ENCODE measurements around the gene TMX4. TPM values are rescaled to one million over a fixed set of nuclear protein-coding genes. Genes with fewer than 3 reads are reported as not detected.

The TMX4 gene, protein sequence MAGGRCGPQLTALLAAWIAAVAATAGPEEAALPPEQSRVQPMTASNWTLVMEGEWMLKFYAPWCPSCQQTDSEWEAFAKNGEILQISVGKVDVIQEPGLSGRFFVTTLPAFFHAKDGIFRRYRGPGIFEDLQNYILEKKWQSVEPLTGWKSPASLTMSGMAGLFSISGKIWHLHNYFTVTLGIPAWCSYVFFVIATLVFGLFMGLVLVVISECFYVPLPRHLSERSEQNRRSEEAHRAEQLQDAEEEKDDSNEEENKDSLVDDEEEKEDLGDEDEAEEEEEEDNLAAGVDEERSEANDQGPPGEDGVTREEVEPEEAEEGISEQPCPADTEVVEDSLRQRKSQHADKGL
- polyA plus RNA-seq (2013, experiment 1 of 2): 12.5 TPM
- 13.6 TPM for polyA plus RNA-seq (2013, experiment 2 of 2)

- Histone ChIP-seq H3K4me1 (ENCODE audit: control insufficient read depth, insufficient read depth, low read length, poor library complexity, severe bottlenecking) (peaks cover 13% of the 10 kb centered on the region), H3K4me3 (ENCODE audit: extremely low read depth, insufficient read depth, low read length, poor library complexity, severe bottlenecking) (peak within 1 kb of the TSS; percentile 64), H3K9me3 (ENCODE audit: control insufficient read depth, low read length) (no peaks in the 10 kb centered on the region), H3K36me3 (ENCODE audit: control insufficient read depth, insufficient read depth, low read length) (no peaks in the 10 kb centered on the region), H3K27ac (ENCODE audit: low read depth, low read length, severe bottlenecking) (peak within 1 kb of the TSS; percentile 93)
- WGBS, 2 experiments (ENCODE audit: insufficient coverage in 2 of 2): 0% methylated on average over 57 to 59 of the region's 83 CpGs
These were observed at the start of gene TMX4 for GRCh38 chr20:8019246-8019997. Gene TMX4 (minus strand): TSS chr20:8019761. CDS start chr20:8019613, 148 bp downstream.

DNA sequence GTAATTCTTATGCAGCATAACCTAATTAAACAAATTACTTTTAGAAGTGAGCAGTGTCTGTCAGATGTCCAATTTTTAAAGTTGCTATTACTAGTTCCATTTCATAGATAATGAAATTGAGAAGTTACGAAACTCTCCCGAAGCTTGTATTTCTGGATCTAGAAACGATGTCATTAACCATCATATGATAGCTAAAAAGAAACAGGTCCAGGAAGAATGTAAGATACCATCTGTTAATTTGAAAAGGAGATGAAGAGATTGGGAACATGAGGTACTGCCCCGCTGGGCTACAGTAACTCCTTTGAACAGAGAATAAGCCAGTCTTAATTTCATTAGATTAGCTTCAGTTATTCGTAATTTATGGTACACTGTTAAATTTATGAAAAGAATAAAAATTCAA lies 47.5 kb upstream of the TMX4 start:
- no peak overlapping the region for H3K4me3 ChIP-seq (ENCODE audit: extremely low read depth, insufficient read depth, low read length, poor library complexity, severe bottlenecking)

GRCh38 chr20:8066662-8067061 lies 47.1 kb upstream of the TMX4 start:
- 100% methylated on average over 1 of the region's 2 CpGs; no CpG with 5 or more reads in 1 of the 2 experiments for WGBS, 2 experiments (ENCODE audit: insufficient coverage in 2 of 2)
- H3K36me3 ChIP-seq (ENCODE audit: control insufficient read depth, insufficient read depth, low read length): no peaks in the 10 kb centered on the region
- H3K9me3 ChIP-seq (ENCODE audit: control insufficient read depth, low read length): no peaks in the 10 kb centered on the region
- peaks cover 8% of the 10 kb centered on the region for H3K4me1 ChIP-seq (ENCODE audit: control insufficient read depth, insufficient read depth, low read length, poor library complexity, severe bottlenecking)
- no peak overlapping the region for H3K27ac ChIP-seq (ENCODE audit: low read depth, low read length, severe bottlenecking)
- H3K4me3 ChIP-seq (ENCODE audit: extremely low read depth, insufficient read depth, low read length, poor library complexity, severe bottlenecking): no peak overlapping the region

More for the DNA sequence above, 47.5 kb upstream of the TMX4 start:
- H3K4me1 ChIP-seq (ENCODE audit: control insufficient read depth, insufficient read depth, low read length, poor library complexity, severe bottlenecking): peaks cover 8% of the 10 kb centered on the region
- no peaks in the 10 kb centered on the region for H3K36me3 ChIP-seq (ENCODE audit: control insufficient read depth, insufficient read depth, low read length)
- no CpG with 5 or more reads among the region's 5 CpGs for WGBS, 2 experiments (ENCODE audit: insufficient coverage in 2 of 2)
- H3K27ac ChIP-seq (ENCODE audit: low read depth, low read length, severe bottlenecking): no peak overlapping the region
- H3K9me3 ChIP-seq (ENCODE audit: control insufficient read depth, low read length): no peaks in the 10 kb centered on the region

DNA sequence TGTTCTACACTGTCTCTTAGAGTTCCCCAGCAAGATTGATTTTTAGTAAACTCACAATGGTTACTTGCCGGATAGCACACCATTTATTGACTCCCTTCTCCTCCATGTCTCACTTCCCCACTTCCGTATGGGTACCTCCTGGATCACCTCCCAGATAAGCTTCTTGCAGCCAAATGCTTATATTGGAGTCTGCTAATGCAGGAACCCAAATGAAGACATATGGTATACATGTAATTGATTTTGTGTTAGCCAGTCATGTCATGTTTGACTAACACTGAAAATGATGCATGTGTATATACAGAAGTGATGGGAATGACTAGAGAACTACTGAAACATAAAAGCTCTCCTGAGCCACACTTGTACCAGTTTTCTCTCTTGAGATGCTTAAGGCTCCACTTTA lies 46.1 kb upstream of the TMX4 start:
- Histone ChIP-seq H3K36me3 (ENCODE audit: control insufficient read depth, insufficient read depth, low read length) (no peaks in the 10 kb centered on the region), H3K27ac (ENCODE audit: low read depth, low read length, severe bottlenecking) (no peak overlapping the region), H3K4me1 (ENCODE audit: control insufficient read depth, insufficient read depth, low read length, poor library complexity, severe bottlenecking) (peaks cover 8% of the 10 kb centered on the region), H3K4me3 (ENCODE audit: extremely low read depth, insufficient read depth, low read length, poor library complexity, severe bottlenecking) (no peak overlapping the region), H3K9me3 (ENCODE audit: control insufficient read depth, low read length) (no peaks in the 10 kb centered on the region)
- WGBS, 2 experiments (ENCODE audit: insufficient coverage in 2 of 2): 100% methylated on average over 2 of the region's 2 CpGs; no CpG with 5 or more reads in 1 of the 2 experiments

- no peaks in the 10 kb centered on the region for H3K36me3 ChIP-seq (ENCODE audit: control insufficient read depth, insufficient read depth, low read length)
- H3K4me1 ChIP-seq (ENCODE audit: control insufficient read depth, insufficient read depth, low read length, poor library complexity, severe bottlenecking): peaks cover 8% of the 10 kb centered on the region
- H3K27ac ChIP-seq (ENCODE audit: low read depth, low read length, severe bottlenecking): no peak overlapping the region
- H3K9me3 ChIP-seq (ENCODE audit: control insufficient read depth, low read length): no peaks in the 10 kb centered on the region
- WGBS, 2 experiments (ENCODE audit: insufficient coverage in 2 of 2): 92 to 93% methylated on average over 3 of the region's 6 CpGs
- H3K4me3 ChIP-seq (ENCODE audit: extremely low read depth, insufficient read depth, low read length, poor library complexity, severe bottlenecking): no peak overlapping the region
These were observed 43.2 kb upstream of the TMX4 start for GRCh38 chr20:8062756-8063155.

DNA sequence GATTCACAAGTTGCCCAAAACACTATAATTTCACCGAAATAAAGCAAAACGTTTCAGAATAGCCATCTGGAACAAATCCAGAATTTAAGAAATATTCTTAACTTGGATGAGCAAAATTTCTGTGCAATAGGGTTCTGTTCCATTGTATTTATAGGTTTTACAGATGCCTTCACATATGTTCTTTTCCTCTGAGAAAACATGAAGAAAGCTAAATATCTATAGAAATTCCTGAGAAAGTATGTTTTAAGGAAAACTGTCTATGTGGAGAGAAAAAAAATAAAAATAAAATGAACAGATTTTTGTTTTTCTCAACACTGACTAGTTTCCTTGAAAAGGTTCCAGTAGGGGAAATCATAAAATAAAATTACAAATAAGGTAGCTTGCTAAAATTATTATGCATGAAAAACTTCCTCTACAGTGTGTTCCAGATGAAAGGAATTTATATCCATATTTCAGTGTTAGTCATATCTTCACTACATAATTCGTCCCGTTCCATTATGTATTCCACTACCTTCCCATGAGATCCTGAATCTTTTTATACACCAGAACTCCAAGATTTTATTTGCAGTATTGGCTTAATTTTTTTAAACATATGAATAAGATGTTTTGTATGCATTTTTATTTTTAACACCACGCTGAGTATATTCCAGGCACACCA lies 42.4 kb upstream of the TMX4 start:
- WGBS, 2 experiments (ENCODE audit: insufficient coverage in 2 of 2): no CpG with 5 or more reads among the region's 5 CpGs
- Histone ChIP-seq H3K9me3 (ENCODE audit: control insufficient read depth, low read length) (no peaks in the 10 kb centered on the region), H3K4me3 (ENCODE audit: extremely low read depth, insufficient read depth, low read length, poor library complexity, severe bottlenecking) (no peak overlapping the region)

DNA sequence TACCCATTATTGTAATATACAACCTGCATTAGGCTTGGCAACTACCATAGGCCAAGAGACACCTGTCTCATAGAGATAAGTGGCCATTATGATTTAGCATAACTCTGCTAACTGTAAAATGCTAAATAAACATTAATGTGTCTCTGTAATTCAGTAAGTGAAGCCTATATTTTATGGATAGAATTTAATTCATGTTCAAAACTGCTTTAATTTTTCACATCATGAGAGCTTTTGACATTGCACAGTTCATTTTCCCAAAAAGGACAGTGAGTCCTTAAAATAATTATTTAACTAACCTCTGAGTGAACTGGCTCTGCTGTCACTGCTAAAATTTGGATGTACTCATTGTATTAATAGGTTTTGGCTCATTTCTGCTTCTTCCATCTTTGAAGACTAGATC lies 41.4 kb upstream of the TMX4 start:
- Histone ChIP-seq H3K27ac (ENCODE audit: low read depth, low read length, severe bottlenecking) (no peak overlapping the region), H3K4me3 (ENCODE audit: extremely low read depth, insufficient read depth, low read length, poor library complexity, severe bottlenecking) (no peak overlapping the region), H3K4me1 (ENCODE audit: control insufficient read depth, insufficient read depth, low read length, poor library complexity, severe bottlenecking) (no peaks in the 10 kb centered on the region)

More for the DNA sequence above, 42.4 kb upstream of the TMX4 start:
- H3K27ac ChIP-seq (ENCODE audit: low read depth, low read length, severe bottlenecking): no peak overlapping the region
- no peaks in the 10 kb centered on the region for H3K36me3 ChIP-seq (ENCODE audit: control insufficient read depth, insufficient read depth, low read length)
- peaks cover 8% of the 10 kb centered on the region for H3K4me1 ChIP-seq (ENCODE audit: control insufficient read depth, insufficient read depth, low read length, poor library complexity, severe bottlenecking)

DNA sequence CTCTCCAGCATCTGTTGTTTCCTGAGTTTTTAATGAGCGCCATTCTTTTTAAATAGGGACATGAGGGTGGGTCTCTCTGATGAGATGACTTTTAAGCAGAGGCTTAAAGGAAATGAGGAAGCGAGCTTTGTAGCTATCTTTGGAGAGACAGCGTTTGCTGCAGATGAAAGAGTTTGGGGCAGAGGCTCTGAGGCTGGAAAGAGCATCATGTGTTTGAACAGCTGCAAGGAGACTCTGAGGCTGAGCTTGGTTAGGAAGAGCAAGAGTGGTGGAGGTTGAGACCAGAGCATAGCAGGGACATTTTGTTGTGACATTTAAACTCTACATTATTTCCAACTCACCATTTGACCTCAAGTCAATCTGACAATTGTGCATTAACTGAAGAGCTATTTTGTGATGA lies 38.3 kb upstream of the TMX4 start:
- Histone ChIP-seq H3K27ac (ENCODE audit: low read depth, low read length, severe bottlenecking) (no peak overlapping the region), H3K4me3 (ENCODE audit: extremely low read depth, insufficient read depth, low read length, poor library complexity, severe bottlenecking) (no peak overlapping the region), H3K9me3 (ENCODE audit: control insufficient read depth, low read length) (no peaks in the 10 kb centered on the region), H3K4me1 (ENCODE audit: control insufficient read depth, insufficient read depth, low read length, poor library complexity, severe bottlenecking) (no peaks in the 10 kb centered on the region), H3K36me3 (ENCODE audit: control insufficient read depth, insufficient read depth, low read length) (no peaks in the 10 kb centered on the region)
- 85 to 93% methylated on average over 3 of the region's 3 CpGs for WGBS, 2 experiments (ENCODE audit: insufficient coverage in 2 of 2)

More for the DNA sequence above, 41.4 kb upstream of the TMX4 start:
- Histone ChIP-seq H3K9me3 (ENCODE audit: control insufficient read depth, low read length) (no peaks in the 10 kb centered on the region), H3K36me3 (ENCODE audit: control insufficient read depth, insufficient read depth, low read length) (no peaks in the 10 kb centered on the region)

- Histone ChIP-seq H3K27ac (ENCODE audit: low read depth, low read length, severe bottlenecking) (no peak overlapping the region), H3K4me1 (ENCODE audit: control insufficient read depth, insufficient read depth, low read length, poor library complexity, severe bottlenecking) (no peaks in the 10 kb centered on the region), H3K36me3 (ENCODE audit: control insufficient read depth, insufficient read depth, low read length) (no peaks in the 10 kb centered on the region), H3K9me3 (ENCODE audit: control insufficient read depth, low read length) (no peaks in the 10 kb centered on the region), H3K4me3 (ENCODE audit: extremely low read depth, insufficient read depth, low read length, poor library complexity, severe bottlenecking) (no peak overlapping the region)
- 100% methylated on average over 1 to 2 of the region's 3 CpGs for WGBS, 2 experiments (ENCODE audit: insufficient coverage in 2 of 2)
These were observed 35.5 kb upstream of the TMX4 start for GRCh38 chr20:8055096-8055495.

- Histone ChIP-seq H3K36me3 (ENCODE audit: control insufficient read depth, insufficient read depth, low read length) (no peaks in the 10 kb centered on the region), H3K4me1 (ENCODE audit: control insufficient read depth, insufficient read depth, low read length, poor library complexity, severe bottlenecking) (no peaks in the 10 kb centered on the region), H3K27ac (ENCODE audit: low read depth, low read length, severe bottlenecking) (no peak overlapping the region), H3K4me3 (ENCODE audit: extremely low read depth, insufficient read depth, low read length, poor library complexity, severe bottlenecking) (no peak overlapping the region), H3K9me3 (ENCODE audit: control insufficient read depth, low read length) (no peaks in the 10 kb centered on the region)
- WGBS, 2 experiments (ENCODE audit: insufficient coverage in 2 of 2): 81 to 91% methylated on average over 4 to 5 of the region's 10 CpGs
These were observed 30.7 kb upstream of the TMX4 start for GRCh38 chr20:8050157-8050837.
